ENCODE results near the gene RUNX3. TPM values are rescaled to one million over a fixed set of nuclear protein-coding genes. Genes with fewer than 3 reads are reported as not detected.

RUNX3 gene
- total and polyA plus RNA-seq, 8 donors: 0.29 to 6.1 (median 2.6) TPM; not detected in 1

- H3K27me3 ChIP-seq: peaks cover 0 to 48% (median 6%) of the 10 kb centered on the region in 3 donors
- no peak overlapping the region for H3K4me3 ChIP-seq
- no peak for TF ChIP-seq POLR2A (IDR thresholded peaks at IDR 0.05)
- no peak for TF ChIP-seq POLR2AphosphoS5 (IDR thresholded peaks at IDR 0.05)
- no peak for TF ChIP-seq EP300 (IDR thresholded peaks at IDR 0.05)
- TF ChIP-seq CTCF (IDR thresholded peaks at IDR 0.05): no peak
- H3K9me3 ChIP-seq: no peaks in the 10 kb centered on the region
- no peak for DNase-seq
- no peak overlapping the region for H3K27ac ChIP-seq
- intact Hi-C loops (cut with DNase I; ENCODE audit: low total_unique reads): no loop called here
- peaks cover 0 to 10% (median 0%) of the 10 kb centered on the region in 4 donors for H3K4me1 ChIP-seq
- H3K36me3 ChIP-seq: peaks cover 0 to 56% (median 4%) of the 10 kb centered on the region in 4 donors
- WGBS, 5 donors: 77 to 88% (median 80%) methylated on average over 14 to 17 of the region's 17 CpGs
Measured at GRCh38 chr1:24905979-24906720, 23.9 kb downstream of the RUNX3 start.

- peak in 1 of 2 donors; percentile 11 for DNase-seq
- WGBS, 5 donors: 80 to 100% (median 89%) methylated on average over 2 to 13 of the region's 13 CpGs
- intact Hi-C loops (cut with DNase I; ENCODE audit: low total_unique reads): no loop called here
- no peak overlapping the region for H3K4me3 ChIP-seq
- TF ChIP-seq POLR2A (IDR thresholded peaks at IDR 0.05) (no peak), CTCF (IDR thresholded peaks at IDR 0.05) (no peak), POLR2AphosphoS5 (IDR thresholded peaks at IDR 0.05) (no peak), EP300 (IDR thresholded peaks at IDR 0.05) (no peak)
- H3K4me1 ChIP-seq: peaks cover 0 to 10% (median 0%) of the 10 kb centered on the region in 4 donors
- no peak overlapping the region for H3K27ac ChIP-seq
- H3K27me3 ChIP-seq: peaks cover 0 to 52% (median 6%) of the 10 kb centered on the region in 3 donors
- H3K9me3 ChIP-seq: no peaks in the 10 kb centered on the region
- H3K36me3 ChIP-seq: peaks cover 0 to 56% (median 4%) of the 10 kb centered on the region in 4 donors
Measured at GRCh38 chr1:24905355-24905978, 24.6 kb downstream of the RUNX3 start.

- H3K4me1 ChIP-seq: peaks cover 0 to 8% (median 0%) of the 10 kb centered on the region in 4 donors
- H3K27me3 ChIP-seq: peaks cover 0 to 57% (median 6%) of the 10 kb centered on the region in 3 donors
- peaks cover 0 to 56% (median 4%) of the 10 kb centered on the region in 4 donors for H3K36me3 ChIP-seq
- intact Hi-C loops (cut with DNase I; ENCODE audit: low total_unique reads): no loop called here
- H3K9me3 ChIP-seq: no peaks in the 10 kb centered on the region
- 44 to 49% (median 45%) methylated on average over 9 to 11 of the region's 11 CpGs for WGBS, 5 donors
- no peak overlapping the region for H3K4me3 ChIP-seq
- TF ChIP-seq POLR2A (IDR thresholded peaks at IDR 0.05) (no peak), CTCF (IDR thresholded peaks at IDR 0.05) (no peak), EP300 (IDR thresholded peaks at IDR 0.05) (no peak), POLR2AphosphoS5 (IDR thresholded peaks at IDR 0.05) (no peak)
- no peak overlapping the region for H3K27ac ChIP-seq
- DNase-seq: peak in 1 of 2 donors; percentile 21
Measured at GRCh38 chr1:24904731-24905354, 25.2 kb downstream of the RUNX3 start.

GRCh38 chr1:24903955-24904730, 25.9 kb downstream of the RUNX3 start:
- no peak overlapping the region for H3K4me3 ChIP-seq
- intact Hi-C loops (cut with DNase I; ENCODE audit: low total_unique reads): no loop called here
- peaks cover 0 to under 1% (median 0%) of the 10 kb centered on the region in 4 donors for H3K4me1 ChIP-seq
- peaks cover 0 to 57% (median 6%) of the 10 kb centered on the region in 3 donors for H3K27me3 ChIP-seq
- DNase-seq: peak in 1 of 2 donors; percentile 18
- no peak overlapping the region for H3K27ac ChIP-seq
- peaks cover 0 to 56% (median 4%) of the 10 kb centered on the region in 4 donors for H3K36me3 ChIP-seq
- no peak for TF ChIP-seq POLR2A (IDR thresholded peaks at IDR 0.05)
- TF ChIP-seq CTCF (IDR thresholded peaks at IDR 0.05): no peak
- no peak for TF ChIP-seq EP300 (IDR thresholded peaks at IDR 0.05)
- TF ChIP-seq POLR2AphosphoS5 (IDR thresholded peaks at IDR 0.05): no peak
- H3K9me3 ChIP-seq: no peaks in the 10 kb centered on the region
- 81 to 87% (median 85%) methylated on average over 12 to 25 of the region's 25 CpGs for WGBS, 5 donors
